ENCODE data around the gene AVPI1. TPM values are rescaled to one million over a fixed set of nuclear protein-coding genes. Genes with fewer than 3 reads are reported as not detected.
"Not testable (repeated sequence)": the region's sequence is repeated elsewhere in the genome, so short reads cannot be mapped to it uniquely, and the experiment has no call there.

The AVPI1 gene
- total RNA-seq, 1 donor from 2014 or later: 6.8 TPM

- ATAC-seq: no peak
Observed at GRCh38 chr10:97711640-97712572, 24.9 kb upstream of the AVPI1 start.

GRCh38 chr10:97708976-97709946 is 22.2 kb upstream of the AVPI1 start:
- no peak for ATAC-seq

GRCh38 chr10:97708167-97708566 is 21.1 kb upstream of the AVPI1 start:
- ATAC-seq: no peak

- ATAC-seq: peak; percentile 8
Observed at GRCh38 chr10:97707134-97707861, 20.3 kb upstream of the AVPI1 start.

- no peak for ATAC-seq
Observed at GRCh38 chr10:97705006-97705670, 18.1 kb upstream of the AVPI1 start.

- ATAC-seq: no peak
Observed at GRCh38 chr10:97704341-97704740, 17.3 kb upstream of the AVPI1 start.

GRCh38 chr10:97703398-97704067 is 16.5 kb upstream of the AVPI1 start:
- ATAC-seq: no peak

GRCh38 chr10:97701438-97702069 is 14.5 kb upstream of the AVPI1 start:
- ATAC-seq: peak; percentile 84

GRCh38 chr10:97698072-97698655 is 11.1 kb upstream of the AVPI1 start:
- ATAC-seq: peak; percentile 35

GRCh38 chr10:97690133-97690532 is 3.1 kb upstream of the AVPI1 start:
- no peak for ATAC-seq

- ATAC-seq: peak; percentile 53
Observed at GRCh38 chr10:97689559-97690020, 2.5 kb upstream of the AVPI1 start.

- ATAC-seq: no peak
Observed at GRCh38 chr10:97687785-97688781, 1.0 kb upstream of the AVPI1 start.

- peak; percentile 1 for ATAC-seq
Observed at GRCh38 chr10:97686301-97686961, 610 bp downstream of the AVPI1 start.

- ATAC-seq: no peak
Observed at GRCh38 chr10:97685395-97685958, 1.6 kb downstream of the AVPI1 start.

- no peak for ATAC-seq
Observed at GRCh38 chr10:97684866-97685394, 2.1 kb downstream of the AVPI1 start.

- ATAC-seq: not testable (repeated sequence)
Observed at GRCh38 chr10:97684368-97684713, 2.7 kb downstream of the AVPI1 start.

- ATAC-seq: no peak
Observed at GRCh38 chr10:97683556-97684367, 3.3 kb downstream of the AVPI1 start.
